ENCODE measurements around the gene GPR135.

GPR135 gene

DNA sequence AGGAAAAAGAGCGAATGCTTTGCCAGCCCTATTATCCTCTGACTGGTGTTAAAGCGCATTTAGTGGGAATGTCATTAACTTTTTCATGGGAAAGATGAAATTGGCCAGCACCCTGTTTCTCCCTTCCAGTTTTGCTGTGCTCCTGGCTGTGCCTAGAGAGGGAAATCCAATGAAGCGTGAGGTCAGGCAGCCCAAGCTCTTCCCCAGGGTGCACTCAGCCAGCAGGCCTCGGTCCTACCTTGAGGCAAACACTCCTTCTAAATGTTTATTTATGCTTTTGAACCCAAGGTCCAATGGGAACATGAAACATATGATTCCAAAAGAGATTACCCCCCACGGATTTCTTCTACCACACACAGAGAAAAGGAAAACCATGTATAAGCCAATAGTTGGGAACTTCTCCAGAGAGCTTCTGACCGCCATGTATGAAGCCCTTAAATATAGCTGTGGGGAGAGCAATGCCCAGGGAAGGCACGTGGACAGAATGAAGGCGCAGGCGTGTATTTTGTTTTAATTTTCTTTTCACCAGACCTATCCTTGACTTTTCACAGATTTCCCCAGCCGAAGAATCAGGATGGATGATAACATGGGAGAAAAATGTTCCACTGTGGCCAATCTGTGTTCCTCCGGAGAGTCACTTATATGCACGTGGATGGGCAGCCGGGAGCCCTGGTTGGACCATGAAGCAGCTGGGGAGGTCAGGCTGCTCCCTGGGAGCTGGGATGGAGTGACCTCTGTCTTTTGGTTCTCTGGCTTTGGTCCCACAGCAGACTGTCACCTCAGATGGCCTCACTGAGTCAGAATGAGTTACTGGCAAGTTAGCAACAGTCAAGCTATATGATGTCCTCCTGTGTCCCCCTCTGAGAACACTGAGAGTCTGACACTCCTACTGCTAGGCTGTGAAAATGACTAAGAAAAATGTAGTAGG lies 37.3 kb downstream of the GPR135 start:
- peak; percentile 28 for DNase-seq (ENCODE audit: low read depth)
- no peak overlapping the region for H3K4me3 ChIP-seq (ENCODE audit: low read depth, low read length)
- in situ Hi-C loops (cut with HindIII; ENCODE audit: low sequenced_read_pairs): no loop called here
- no peak for TF ChIP-seq CTCF (IDR thresholded peaks at IDR 0.05; ENCODE audit: low read depth, low read length, missing control alignments)

DNA sequence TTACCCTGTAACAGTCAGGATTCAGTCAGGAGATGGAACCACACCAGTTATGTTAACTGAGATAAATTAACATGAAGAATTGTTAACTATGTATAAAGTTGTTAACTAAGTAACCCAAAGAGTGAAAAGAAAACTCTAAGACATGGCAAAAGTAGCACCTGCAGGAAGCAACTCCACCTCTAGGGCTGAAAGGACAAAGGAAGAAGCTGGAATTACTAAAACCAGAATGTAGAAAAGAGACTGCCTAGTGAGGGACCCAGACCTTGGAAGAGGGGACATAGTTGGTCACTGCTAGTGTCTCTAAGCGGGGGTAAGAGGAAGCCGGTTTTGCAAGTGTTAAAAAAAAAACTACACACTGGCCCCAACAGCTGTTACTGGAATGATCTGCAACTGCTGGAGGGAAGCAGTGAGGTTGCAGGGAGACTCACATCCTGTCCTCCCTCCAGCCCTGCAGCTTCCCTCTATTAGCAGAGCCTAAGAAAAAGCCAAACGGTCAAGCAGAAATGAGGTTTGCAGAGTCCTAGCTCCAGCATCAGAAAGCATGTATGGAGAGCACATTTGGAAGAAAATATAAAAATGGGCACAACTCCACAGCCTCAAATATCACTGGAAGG lies 39.8 kb downstream of the GPR135 start:
- no peak overlapping the region for H3K4me3 ChIP-seq (ENCODE audit: low read depth, low read length)
- no peak for DNase-seq (ENCODE audit: low read depth)
- in situ Hi-C loops (cut with HindIII; ENCODE audit: low sequenced_read_pairs): no loop called here
- no peak for TF ChIP-seq CTCF (IDR thresholded peaks at IDR 0.05; ENCODE audit: low read depth, low read length, missing control alignments)

- DNase-seq (ENCODE audit: low read depth): no peak
- in situ Hi-C loops (cut with HindIII; ENCODE audit: low sequenced_read_pairs): no loop called here
- H3K4me3 ChIP-seq (ENCODE audit: low read depth, low read length): no peak overlapping the region
- TF ChIP-seq CTCF (IDR thresholded peaks at IDR 0.05; ENCODE audit: low read depth, low read length, missing control alignments): no peak
These were observed 40.7 kb downstream of the GPR135 start for GRCh38 chr14:59424341-59425071.

DNA sequence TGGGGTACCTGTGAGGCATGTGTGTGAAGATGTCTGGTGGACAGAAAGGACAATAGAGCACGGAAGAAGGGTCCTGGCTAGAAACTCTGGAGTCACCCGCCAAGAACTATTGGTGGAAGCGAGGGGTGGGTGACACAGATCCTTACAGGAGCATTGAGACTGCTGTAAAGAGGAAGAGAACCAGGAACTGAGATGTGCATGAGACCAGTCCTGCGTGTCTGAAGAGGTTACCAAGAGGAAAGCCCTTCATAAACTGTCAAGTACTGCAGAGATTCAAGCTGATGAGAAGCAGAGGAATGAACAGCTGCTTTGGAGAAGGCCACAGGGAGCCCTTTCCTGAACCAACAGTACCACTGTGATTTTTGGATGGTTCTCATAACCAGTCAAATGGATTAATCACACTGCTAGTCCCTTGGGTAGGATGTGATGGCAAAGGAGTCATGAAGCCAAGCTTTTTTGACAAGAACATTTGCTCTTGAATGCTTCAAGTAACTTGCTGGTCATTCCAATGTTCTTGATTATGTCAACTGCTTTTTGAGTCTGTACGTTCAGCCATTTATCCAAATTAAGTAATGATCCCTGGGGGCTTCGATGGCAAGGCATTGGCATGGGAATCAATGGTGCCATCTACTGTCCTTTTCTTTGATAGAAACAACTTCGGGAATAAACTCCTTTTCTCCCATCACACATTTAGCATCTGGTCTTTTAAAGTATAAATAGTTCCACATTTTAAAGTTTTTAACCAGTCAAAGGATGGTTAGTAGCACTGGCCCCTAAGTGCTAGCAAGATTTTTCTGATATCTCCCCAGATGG lies 42.9 kb downstream of the GPR135 start:
- TF ChIP-seq CTCF (IDR thresholded peaks at IDR 0.05; ENCODE audit: low read depth, low read length, missing control alignments): no peak
- no peak overlapping the region for H3K4me3 ChIP-seq (ENCODE audit: low read depth, low read length)
- no peak for DNase-seq (ENCODE audit: low read depth)
- in situ Hi-C loops (cut with HindIII; ENCODE audit: low sequenced_read_pairs): no loop called here

DNA sequence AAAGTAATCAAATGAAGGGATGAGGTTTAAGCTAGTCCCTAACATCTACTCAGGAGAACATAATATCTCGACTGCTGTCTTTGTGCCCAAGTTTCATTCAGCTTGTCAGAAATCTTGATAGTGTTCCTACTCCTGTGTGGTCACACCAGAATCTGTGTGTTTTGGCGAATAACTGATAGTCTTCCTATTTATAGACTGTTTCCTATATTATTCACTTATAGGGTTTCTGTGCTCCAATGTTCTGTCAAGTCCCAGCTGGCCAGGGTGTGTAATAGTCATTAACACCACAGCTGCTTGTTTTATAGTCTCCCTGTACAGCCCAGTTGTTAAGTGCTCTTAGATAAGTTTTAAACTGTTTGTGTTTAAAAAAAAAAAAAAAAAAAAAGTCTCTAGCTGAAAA lies 45.9 kb downstream of the GPR135 start:
- H3K4me3 ChIP-seq (ENCODE audit: low read depth, low read length): no peak overlapping the region
- in situ Hi-C loops (cut with HindIII; ENCODE audit: low sequenced_read_pairs): no loop called here
- no peak for TF ChIP-seq CTCF (IDR thresholded peaks at IDR 0.05; ENCODE audit: low read depth, low read length, missing control alignments)
- DNase-seq (ENCODE audit: low read depth): no peak

GRCh38 chr14:59417311-59417710 lies 47.9 kb downstream of the GPR135 start:
- H3K4me3 ChIP-seq (ENCODE audit: low read depth, low read length): no peak overlapping the region
- TF ChIP-seq CTCF (IDR thresholded peaks at IDR 0.05; ENCODE audit: low read depth, low read length, missing control alignments): no peak
- in situ Hi-C loops (cut with HindIII; ENCODE audit: low sequenced_read_pairs): no loop called here
- DNase-seq (ENCODE audit: low read depth): no peak
